HG02642 (cell line): Measurements from ENCODE around the gene RNF150.

ENCODE experiments used
- ATAC-seq: cut with Tn5 transposase; IDR thresholded peaks from one replicate; pipeline ENCODE4 v1.9.1; 2021; ENCODE audit warnings: mild to moderate bottlenecking; ENCODE audit not compliant: unreplicated experiment, poor library complexity

RNF150 gene

GRCh38 chr4:141036786-141037185 lies 96.5 kb downstream of the RNF150 start:
- no peak for ATAC-seq

GRCh38 chr4:141035920-141036319 lies 97.3 kb downstream of the RNF150 start:
- no peak for ATAC-seq

GRCh38 chr4:141028024-141028529 lies 105.2 kb downstream of the RNF150 start:
- no peak for ATAC-seq

GRCh38 chr4:141027421-141027820 lies 105.8 kb downstream of the RNF150 start:
- ATAC-seq = no peak

- ATAC-seq = no peak
Observed at GRCh38 chr4:141026900-141027299, 106.4 kb downstream of the RNF150 start.

- no peak for ATAC-seq
Observed at GRCh38 chr4:141023051-141023450, 110.2 kb downstream of the RNF150 start.

GRCh38 chr4:141022111-141022695 lies 111.1 kb downstream of the RNF150 start:
- ATAC-seq = no peak

- ATAC-seq = no peak
Observed at GRCh38 chr4:141021397-141022110, 111.7 kb downstream of the RNF150 start.

- ATAC-seq = no peak
Observed at GRCh38 chr4:141020801-141021261, 112.4 kb downstream of the RNF150 start.

GRCh38 chr4:141019768-141020167 lies 113.5 kb downstream of the RNF150 start:
- no peak for ATAC-seq

GRCh38 chr4:141016117-141016798 lies 117.0 kb downstream of the RNF150 start:
- ATAC-seq = no peak

GRCh38 chr4:141013899-141014298 lies 119.4 kb downstream of the RNF150 start:
- no peak for ATAC-seq

- ATAC-seq = no peak
Observed at GRCh38 chr4:141011901-141012315, 121.4 kb downstream of the RNF150 start.

GRCh38 chr4:141009931-141010330 lies 123.3 kb downstream of the RNF150 start:
- no peak for ATAC-seq

- ATAC-seq = no peak
Observed at GRCh38 chr4:141009129-141009528, 124.1 kb downstream of the RNF150 start.

- ATAC-seq = no peak
Observed at GRCh38 chr4:141006242-141006802, 126.9 kb downstream of the RNF150 start.

GRCh38 chr4:141004823-141005222 lies 128.4 kb downstream of the RNF150 start:
- no peak for ATAC-seq

GRCh38 chr4:141003193-141003592 lies 130.1 kb downstream of the RNF150 start:
- no peak for ATAC-seq

GRCh38 chr4:141002323-141002805 lies 130.9 kb downstream of the RNF150 start:
- ATAC-seq = no peak

- no peak for ATAC-seq
Observed at GRCh38 chr4:140996766-140997165, 136.5 kb downstream of the RNF150 start.

GRCh38 chr4:140995058-140995457 lies 138.2 kb downstream of the RNF150 start:
- ATAC-seq = no peak
